H9 (cell line): ENCODE data around the gene C17orf113. TPM values are rescaled to one million over a fixed set of nuclear protein-coding genes. Genes with fewer than 3 reads are reported as not detected.

ENCODE experiments used
- DNase-seq: peaks from one replicate; pipeline ENCODE4 v3.0.0-alpha.2; 2017
- H2AFZ ChIP-seq: one replicate; pipeline ENCODE4 v1.6.1; 2013; ENCODE audit warnings: mild to moderate bottlenecking, low read length, control low read depth, moderate library complexity
- H2AK5ac ChIP-seq: 2 replicates; pipeline ENCODE4 v1.6.1; 2013; ENCODE audit warnings: low read length, control low read depth, mixed read lengths; ENCODE audit not compliant: insufficient read length
- H2BK120ac ChIP-seq: one replicate; pipeline ENCODE4 v1.6.1; 2013; ENCODE audit warnings: low read depth, mild to moderate bottlenecking, low read length, control low read depth, inconsistent platforms; ENCODE audit not compliant: poor library complexity, severe bottlenecking
- H2BK12ac ChIP-seq: 2 replicates; pipeline ENCODE4 v1.6.1; 2013; ENCODE audit warnings: low read length, control low read depth, mixed read lengths, low read depth; ENCODE audit not compliant: insufficient read length
- H2BK15ac ChIP-seq: 2 replicates; pipeline ENCODE4 v1.6.1; 2013; ENCODE audit warnings: low read depth, low read length, control low read depth
- H2BK20ac ChIP-seq: one replicate; pipeline ENCODE4 v1.6.1; 2013; ENCODE audit warnings: low read depth, mild to moderate bottlenecking, low read length, control low read depth, inconsistent platforms; ENCODE audit not compliant: poor library complexity, severe bottlenecking
- H2BK5ac ChIP-seq: 2 replicates; pipeline ENCODE4 v1.6.1; 2013; ENCODE audit warnings: low read length, control low read depth, mixed read lengths; ENCODE audit not compliant: insufficient read length
- H3K14ac ChIP-seq: 2 replicates; pipeline ENCODE4 v1.6.1; 2013; ENCODE audit warnings: low read length, control low read depth; ENCODE audit not compliant: insufficient read depth
- H3K18ac ChIP-seq: 2 replicates; pipeline ENCODE4 v1.6.1; 2013; ENCODE audit warnings: low read depth, mild to moderate bottlenecking, mixed read lengths, low read length, control low read depth; ENCODE audit not compliant: insufficient read length
- H3K23ac ChIP-seq: 2 replicates; pipeline ENCODE4 v1.6.1; 2013; ENCODE audit warnings: low read length, control low read depth, mixed read lengths, low read depth; ENCODE audit not compliant: insufficient read length
- H3K23me2 ChIP-seq: 2 replicates; pipeline ENCODE4 v1.6.1; 2013; ENCODE audit warnings: low read depth, mild to moderate bottlenecking, mixed read lengths, low read length, control low read depth; ENCODE audit not compliant: insufficient read length, poor library complexity, severe bottlenecking
- H3K27ac ChIP-seq: 2 replicates; pipeline ENCODE4 v1.5.1; 2013; ENCODE audit warnings: low read length, control low read depth, mixed read lengths, low read depth; ENCODE audit not compliant: insufficient read length
- H3K27me3 ChIP-seq: 2 replicates; pipeline ENCODE4 v1.6.1; 2013; ENCODE audit warnings: low read length, control low read depth, inconsistent platforms; ENCODE audit not compliant: insufficient read depth
- H3K4ac ChIP-seq: 2 replicates; pipeline ENCODE4 v1.6.1; 2013; ENCODE audit warnings: low read depth, mild to moderate bottlenecking, control low read depth, inconsistent platforms, low read length, moderate library complexity
- H3K4me1 ChIP-seq: 2 replicates; pipeline ENCODE4 v1.6.1; 2013; ENCODE audit warnings: low read length, control low read depth, inconsistent platforms; ENCODE audit not compliant: insufficient read depth
- H3K4me2 ChIP-seq: 2 replicates; pipeline ENCODE4 v1.6.1; 2013; ENCODE audit warnings: low read length, control low read depth, mixed read lengths; ENCODE audit not compliant: insufficient read length, insufficient read depth
- H3K56ac ChIP-seq: 2 replicates; pipeline ENCODE4 v1.6.1; 2013; ENCODE audit warnings: low read depth, mild to moderate bottlenecking, mixed read lengths, low read length, control low read depth; ENCODE audit not compliant: insufficient read length
- H3K79me1 ChIP-seq: 2 replicates; pipeline ENCODE4 v1.6.1; 2013; ENCODE audit warnings: low read depth, mild to moderate bottlenecking, moderate library complexity, low read length, control low read depth, inconsistent platforms; ENCODE audit not compliant: insufficient read depth, poor library complexity, severe bottlenecking
- H3K79me2 ChIP-seq: 2 replicates; pipeline ENCODE4 v1.6.1; 2013; ENCODE audit warnings: low read length, control low read depth, inconsistent platforms; ENCODE audit not compliant: insufficient read depth
- H3K9ac ChIP-seq: 2 replicates; pipeline ENCODE4 v1.6.1; 2013; ENCODE audit warnings: low read length, control low read depth, mixed read lengths; ENCODE audit not compliant: insufficient read length; ENCODE audit errors: extremely low read depth
- H3K9me3 ChIP-seq: one replicate; pipeline ENCODE4 v1.6.1; 2013; ENCODE audit warnings: low read depth, low read length, inconsistent platforms; ENCODE audit not compliant: control insufficient read depth
- H3T11ph ChIP-seq: one replicate; pipeline ENCODE4 v1.6.1; 2013; ENCODE audit warnings: mild to moderate bottlenecking, low read length, control low read depth, inconsistent platforms
- H4K20me1 ChIP-seq: one replicate; pipeline ENCODE4 v1.6.1; 2013; ENCODE audit not compliant: control insufficient read depth, insufficient read length, insufficient read depth
- H4K5ac ChIP-seq: 2 replicates; pipeline ENCODE4 v1.6.1; 2013; ENCODE audit warnings: low read depth, mild to moderate bottlenecking, mixed read lengths, low read length, control low read depth; ENCODE audit not compliant: insufficient read length
- H4K8ac ChIP-seq: replicated peaks from 2 replicates; pipeline ENCODE4 v1.6.1; 2013; ENCODE audit warnings: low read length, control low read depth, mixed read lengths, low read depth; ENCODE audit not compliant: insufficient read length
- H4K91ac ChIP-seq: 2 replicates; pipeline ENCODE4 v1.6.1; 2013; ENCODE audit warnings: low read depth, mild to moderate bottlenecking, moderate library complexity, mixed read lengths, low read length, control low read depth; ENCODE audit not compliant: insufficient read length
- H3K27ac Mint-ChIP-seq, 3 experiments: 2 replicates in 2 of 3; 3 replicates in 1 of 3; pipeline ENCODE4 v1.8.0; 2020 to 2021; ENCODE audit warnings: mixed read lengths in 3 of 3, mild to moderate bottlenecking in 1 of 3, moderate library complexity in 1 of 3
- H3K27me3 Mint-ChIP-seq: 2 replicates; pipeline ENCODE4 v1.8.0; 2021; ENCODE audit warnings: low read depth, mild to moderate bottlenecking, moderate library complexity, mixed read lengths
- H3K36me3 Mint-ChIP-seq, 3 experiments: 2 replicates in 2 of 3; 3 replicates in 1 of 3; pipeline ENCODE4 v1.8.0; 2020 to 2021; ENCODE audit warnings: low read depth in 3 of 3, mixed read lengths in 3 of 3; ENCODE audit not compliant: insufficient read depth in 1 of 3
- H3K4me1 Mint-ChIP-seq, 2 experiments: 2 replicates each; pipeline ENCODE4 v1.8.0; 2020; ENCODE audit warnings: mixed read lengths in 2 of 2
- H3K4me3 Mint-ChIP-seq, 2 experiments: 2 replicates in 1 of 2; 3 replicates in 1 of 2; pipeline ENCODE4 v1.8.0; 2020 to 2021; ENCODE audit warnings: mild to moderate bottlenecking in 2 of 2, mixed read lengths in 2 of 2, moderate library complexity in 1 of 2
- H3K9me3 Mint-ChIP-seq, 2 experiments: 2 replicates in 1 of 2; 3 replicates in 1 of 2; pipeline ENCODE4 v1.8.0; 2020; ENCODE audit warnings: mild to moderate bottlenecking in 2 of 2, mixed read lengths in 2 of 2, moderate library complexity in 1 of 2
- CTCF ChIP-seq: fragments of 200-600 bp; sonication (generic); conservative IDR thresholded peaks from 3 replicates; pipeline ENCODE4 v1.8.0; 2021; ENCODE audit warnings: antibody characterized with exemption, mild to moderate bottlenecking
- WGBS: extraction: QIAGEN DNeasy Blood & Tissue Kit; methylation state at CpG from one replicate; pipeline ENCODE4 v1.1.7; 2013; ENCODE audit warnings: missing lambda C conversion rate, low lambda C conversion rate, mixed read lengths; ENCODE audit not compliant: insufficient read length; ENCODE audit errors: extremely low coverage; 5-methylcytosine and 5-hydroxymethylcytosine counted together
- total RNA-seq: library from RNA; stranded (reverse); gene quantifications from 2 replicates; pipeline ENCODE4 v1.2.1, GENCODE V29; 2021

The C17orf113 gene
- total RNA-seq, 1 experiment from 2014 or later, result 1.0 TPM

GRCh38 chr17:42081516-42082129 lies 31.2 kb upstream of the C17orf113 start:
- Mint-ChIP-seq H3K36me3 (no peaks in the 10 kb centered on the region), H3K27me3 (no peaks in the 10 kb centered on the region), H3K27ac (no peak overlapping the region), H3K4me1 (peaks cover 10 to 19% of the 10 kb centered on the region in 2 experiments), H3K9me3 (no peaks in the 10 kb centered on the region), H3K4me3 (no peak overlapping the region)
- no peak overlapping the region for H3K56ac ChIP-seq
- no peak for TF ChIP-seq CTCF
- H3K27ac ChIP-seq, result no peak overlapping the region
- H3K18ac ChIP-seq, result no peak overlapping the region
- no peak overlapping the region for H2AK5ac ChIP-seq
- no peak overlapping the region for H4K8ac ChIP-seq
- DNase-seq, result no peak
- H4K20me1 ChIP-seq, result no peaks in the 10 kb centered on the region
- no peak overlapping the region for H4K91ac ChIP-seq
- H3T11ph ChIP-seq, result no peak overlapping the region
- no peak overlapping the region for H2BK15ac ChIP-seq
- H3K4me2 ChIP-seq, result no peak overlapping the region
- no peak overlapping the region for H2BK120ac ChIP-seq
- no peaks in the 10 kb centered on the region for H3K79me2 ChIP-seq
- H4K5ac ChIP-seq, result no peak overlapping the region
- no peak overlapping the region for H2BK12ac ChIP-seq
- no peaks in the 10 kb centered on the region for H3K23me2 ChIP-seq
- no peak overlapping the region for H2BK20ac ChIP-seq
- H3K4ac ChIP-seq, result no peak overlapping the region
- no peaks in the 10 kb centered on the region for H3K79me1 ChIP-seq
- no peaks in the 10 kb centered on the region for H3K9me3 ChIP-seq
- H3K14ac ChIP-seq, result no peak overlapping the region
- H3K27me3 ChIP-seq, result no peaks in the 10 kb centered on the region
- WGBS, result no CpG with 5 or more reads among the region's 9 CpGs
- no peaks in the 10 kb centered on the region for H3K4me1 ChIP-seq
- H3K23ac ChIP-seq, result no peak overlapping the region
- no peak overlapping the region for H3K9ac ChIP-seq
- no peak overlapping the region for H2BK5ac ChIP-seq
- H2AFZ ChIP-seq, result no peak overlapping the region
